Neuronal stem cell (in vitro differentiated cells): ENCODE measurements around the gene PLD5.
"Not testable (repeated sequence)": the region's sequence is repeated elsewhere in the genome, so short reads cannot be mapped to it uniquely, and the experiment has no call there.

Experiments used
- DNase-seq: peaks from one replicate; pipeline ENCODE4 v3.0.0-alpha.2; 2013; ENCODE audit warnings: low spot score
- H2AFZ ChIP-seq: one replicate; pipeline ENCODE4 v1.6.1; 2013; ENCODE audit warnings: mild to moderate bottlenecking, low read length, inconsistent platforms
- H2AK5ac ChIP-seq: 2 replicates; pipeline ENCODE4 v1.6.1; 2013; ENCODE audit warnings: low read depth, mild to moderate bottlenecking, inconsistent platforms, low read length, moderate library complexity, mixed read lengths
- H2BK120ac ChIP-seq: 2 replicates; pipeline ENCODE4 v1.6.1; 2013; ENCODE audit warnings: low read depth, mild to moderate bottlenecking, inconsistent platforms, low read length, moderate library complexity, mixed read lengths
- H2BK12ac ChIP-seq: one replicate; pipeline ENCODE4 v1.6.1; 2013; ENCODE audit warnings: low read length, inconsistent platforms
- H2BK15ac ChIP-seq: 2 replicates; pipeline ENCODE4 v1.6.1; 2013; ENCODE audit warnings: mild to moderate bottlenecking, low read length, inconsistent platforms, mixed read lengths
- H2BK5ac ChIP-seq: one replicate; pipeline ENCODE4 v1.6.1; 2013; ENCODE audit warnings: inconsistent platforms, mild to moderate bottlenecking, low read length, moderate library complexity
- H3K14ac ChIP-seq: one replicate; pipeline ENCODE4 v1.6.1; 2013; ENCODE audit warnings: low read length, inconsistent platforms
- H3K18ac ChIP-seq: 2 replicates; pipeline ENCODE4 v1.6.1; 2013; ENCODE audit warnings: low read length, inconsistent platforms
- H3K23ac ChIP-seq: 2 replicates; pipeline ENCODE4 v1.6.1; 2013; ENCODE audit warnings: low read depth, mild to moderate bottlenecking, mixed read lengths, low read length, inconsistent platforms; ENCODE audit not compliant: poor library complexity
- H3K27ac ChIP-seq: replicated peaks from 3 replicates; pipeline ENCODE4 v1.5.1; 2013; ENCODE audit warnings: low read length, inconsistent platforms
- H3K27me3 ChIP-seq, 3 experiments: 2 replicates each; pipeline ENCODE4 v1.6.1; 2013; ENCODE audit warnings: low read length in 3 of 3, mild to moderate bottlenecking in 2 of 3, inconsistent platforms in 1 of 3, low read depth in 1 of 3, mixed read lengths in 1 of 3, moderate library complexity in 1 of 3; ENCODE audit not compliant: control insufficient read depth in 3 of 3, insufficient read depth in 3 of 3
- H3K36me3 ChIP-seq, 2 donors: replicated peaks in 1 of 2; 2 replicates each; pipeline ENCODE4 v1.6.1; 2013; ENCODE audit warnings: low read length in 2 of 2; ENCODE audit not compliant: control insufficient read depth in 2 of 2, insufficient read depth in 2 of 2
- H3K4ac ChIP-seq: 2 replicates; pipeline ENCODE4 v1.6.1; 2013; ENCODE audit warnings: inconsistent platforms, mild to moderate bottlenecking, low read length, moderate library complexity
- H3K4me1 ChIP-seq, 2 donors: 1 replicate in 1 of 2; 2 replicates in 1 of 2; pipeline ENCODE4 v1.6.1; 2013; ENCODE audit warnings: low read length in 2 of 2, low read depth in 1 of 2; ENCODE audit not compliant: control insufficient read depth in 2 of 2, insufficient read depth in 1 of 2
- H3K4me2 ChIP-seq: one replicate; pipeline ENCODE4 v1.6.1; 2013; ENCODE audit warnings: mild to moderate bottlenecking, low read length, inconsistent platforms; ENCODE audit not compliant: insufficient read depth, poor library complexity, severe bottlenecking
- H3K4me3 ChIP-seq, 2 donors: 2 replicates each; pipeline ENCODE4 v1.5.1; 2013; ENCODE audit warnings: low read length in 2 of 2, mild to moderate bottlenecking in 2 of 2, inconsistent platforms in 1 of 2, moderate library complexity in 1 of 2
- H3K79me1 ChIP-seq: one replicate; pipeline ENCODE4 v1.6.1; 2013; ENCODE audit warnings: low read depth, mild to moderate bottlenecking, inconsistent platforms, low read length, moderate library complexity
- H3K9ac ChIP-seq: one replicate; pipeline ENCODE4 v1.6.1; 2013; ENCODE audit warnings: mild to moderate bottlenecking, low read depth, low read length, inconsistent platforms; ENCODE audit not compliant: poor library complexity
- H3K9me3 ChIP-seq, 2 donors: replicated peaks in 1 of 2; 2 replicates each; pipeline versions ENCODE3 to v1.6.1; 2013; ENCODE audit warnings: low read length in 2 of 2, mild to moderate bottlenecking in 2 of 2, inconsistent platforms in 1 of 2, low read depth in 1 of 2, mixed read lengths in 1 of 2, moderate library complexity in 1 of 2; ENCODE audit not compliant: control insufficient read depth in 2 of 2, insufficient read depth in 1 of 2
- H4K8ac ChIP-seq: one replicate; pipeline ENCODE4 v1.6.1; 2013; ENCODE audit warnings: low read depth, mild to moderate bottlenecking, inconsistent platforms, low read length, moderate library complexity
- H4K91ac ChIP-seq: one replicate; pipeline ENCODE4 v1.6.1; 2013; ENCODE audit warnings: low read length, low read depth, mild to moderate bottlenecking, inconsistent platforms; ENCODE audit not compliant: poor library complexity
- WGBS, 2 donors: extraction: QIAGEN DNeasy Blood & Tissue Kit; methylation state at CpG; one replicate each; pipeline ENCODE4 v1.1.7; 2013; ENCODE audit warnings: missing lambda C conversion rate in 2 of 2, mixed read lengths in 1 of 2; ENCODE audit not compliant: insufficient read length in 2 of 2, insufficient replicate concordance in 1 of 2; ENCODE audit errors: extremely low coverage in 2 of 2; 5-methylcytosine and 5-hydroxymethylcytosine counted together

The PLD5 gene

GRCh38 chr1:242349636-242350035 lies 174.9 kb downstream of the PLD5 start:
- H3K4ac ChIP-seq = no peak overlapping the region
- H3K4me1 ChIP-seq = no peaks in the 10 kb centered on the region
- no peaks in the 10 kb centered on the region for H3K36me3 ChIP-seq
- H2BK15ac ChIP-seq = no peak overlapping the region
- no peak overlapping the region for H3K14ac ChIP-seq
- no peak overlapping the region for H3K4me2 ChIP-seq
- H3K79me1 ChIP-seq = no peaks in the 10 kb centered on the region
- no peak overlapping the region for H3K23ac ChIP-seq
- H4K91ac ChIP-seq = no peak overlapping the region
- no peak overlapping the region for H2AK5ac ChIP-seq
- H2BK5ac ChIP-seq = no peak overlapping the region
- H3K4me3 ChIP-seq = no peak overlapping the region
- H3K27me3 ChIP-seq = no peaks in the 10 kb centered on the region
- H3K9ac ChIP-seq = no peak overlapping the region
- no peaks in the 10 kb centered on the region for H3K9me3 ChIP-seq
- no peak overlapping the region for H2AFZ ChIP-seq
- H3K18ac ChIP-seq = no peak overlapping the region
- no peak overlapping the region for H2BK12ac ChIP-seq
- no peak overlapping the region for H2BK120ac ChIP-seq
- WGBS, 2 donors = no CpG with 5 or more reads among the region's 1 CpG
- no peak for DNase-seq
- H4K8ac ChIP-seq = no peak overlapping the region
- H3K27ac ChIP-seq = no peak overlapping the region

GRCh38 chr1:242330865-242331264 lies 193.6 kb downstream of the PLD5 start:
- not testable (repeated sequence) for H2AK5ac ChIP-seq, H3K4ac ChIP-seq, H3K4me3 ChIP-seq, H3K27ac ChIP-seq, H3K79me1 ChIP-seq, H4K8ac ChIP-seq, H3K9me3 ChIP-seq, H3K14ac ChIP-seq, H3K36me3 ChIP-seq, H3K23ac ChIP-seq, H4K91ac ChIP-seq, H3K9ac ChIP-seq, H3K4me1 ChIP-seq, H3K27me3 ChIP-seq, H3K4me2 ChIP-seq, H2BK5ac ChIP-seq, DNase-seq, H2BK120ac ChIP-seq, H2AFZ ChIP-seq, H2BK12ac ChIP-seq, H3K18ac ChIP-seq, H2BK15ac ChIP-seq
- WGBS, 2 donors = no CpG with 5 or more reads among the region's 5 CpGs

DNA sequence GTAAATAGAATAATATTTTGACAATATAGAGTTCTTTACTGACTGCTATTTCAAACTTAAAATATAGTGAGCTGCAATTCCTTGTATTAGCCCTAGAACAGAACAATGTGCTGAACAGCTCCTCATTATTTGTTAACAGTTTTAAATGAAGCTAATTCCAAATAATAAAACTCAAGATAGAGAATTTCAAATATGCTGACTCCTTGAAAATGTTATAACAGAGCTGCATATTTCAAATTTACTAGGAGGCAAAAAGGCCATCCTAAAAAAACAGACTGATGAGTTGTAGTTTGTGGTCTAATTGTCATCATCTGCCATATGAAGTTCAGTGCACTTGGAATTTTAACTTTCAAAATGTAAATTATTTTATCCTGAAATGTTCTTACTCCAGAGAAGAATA lies 197.1 kb downstream of the PLD5 start:
- not testable (repeated sequence) for DNase-seq, H3K79me1 ChIP-seq, H3K4me3 ChIP-seq, H3K27me3 ChIP-seq, H2BK5ac ChIP-seq, H2AK5ac ChIP-seq, H3K23ac ChIP-seq, H3K27ac ChIP-seq, H3K9ac ChIP-seq, H3K4me2 ChIP-seq, H2BK120ac ChIP-seq, H2BK15ac ChIP-seq, H2AFZ ChIP-seq, H3K14ac ChIP-seq, H2BK12ac ChIP-seq, H3K4me1 ChIP-seq, H3K18ac ChIP-seq, H4K8ac ChIP-seq, H3K4ac ChIP-seq, H3K9me3 ChIP-seq, H4K91ac ChIP-seq, H3K36me3 ChIP-seq

DNA sequence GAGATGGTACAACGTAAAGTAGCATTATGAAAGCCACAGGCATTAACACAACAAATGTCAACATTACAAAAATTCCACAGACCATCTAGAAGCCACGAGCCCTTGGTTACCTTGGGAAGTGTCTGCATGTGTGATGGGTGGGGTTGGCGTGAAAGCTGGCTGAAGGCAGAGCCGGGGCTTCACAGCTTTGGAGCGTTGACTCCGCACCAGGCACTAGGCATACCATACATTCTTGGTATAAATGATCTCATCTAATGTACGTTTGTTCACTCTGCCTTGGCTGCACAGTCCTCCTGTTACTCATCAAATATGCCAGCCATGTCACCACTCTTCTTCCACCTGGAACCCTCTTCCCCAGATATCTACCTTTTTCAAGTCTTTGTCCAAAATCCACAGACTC lies 202.5 kb downstream of the PLD5 start:
- H3K18ac ChIP-seq, H3K4me1 ChIP-seq, DNase-seq, H3K9me3 ChIP-seq, H2AK5ac ChIP-seq, H2BK12ac ChIP-seq, H4K8ac ChIP-seq, H3K27ac ChIP-seq, H2BK120ac ChIP-seq, H3K23ac ChIP-seq, H3K4me3 ChIP-seq, H3K36me3 ChIP-seq, H3K14ac ChIP-seq, H2BK15ac ChIP-seq, H3K27me3 ChIP-seq, H3K9ac ChIP-seq, H4K91ac ChIP-seq, H3K79me1 ChIP-seq, H3K4me2 ChIP-seq, H2BK5ac ChIP-seq, H3K4ac ChIP-seq, H2AFZ ChIP-seq: not testable (repeated sequence)
- no CpG with 5 or more reads among the region's 7 CpGs for WGBS, 2 donors
